Right lobe of liver (tissue), 6 donors: ENCODE results near the gene TMEM87B. TPM values are rescaled to one million over a fixed set of nuclear protein-coding genes. Genes with fewer than 3 reads are reported as not detected.
A peak's percentile ranks its signal among the peaks of the same experiment; 100 is the strongest.

Experiments used
- ATAC-seq, 4 donors: fragments of 200-7000 bp; cut with Tn5 transposase; one replicate each; pipeline ENCODE4 v1.9.1; 2020; ENCODE audit warnings: mild to moderate bottlenecking in 4 of 4, moderate library complexity in 4 of 4
- DNase-seq, 3 donors: peaks; one replicate each; pipeline ENCODE4 v3.0.0-alpha.2; 2020
- H3K27ac ChIP-seq, 3 donors: fragments of 200-600 bp; one replicate each; pipeline ENCODE4 v1.8.0; 2022
- H3K27me3 ChIP-seq, 2 donors: fragments of 200-600 bp; one replicate each; pipeline ENCODE4 v1.8.0; 2022
- H3K36me3 ChIP-seq, 4 donors: fragments of 200-600 bp; sonication (generic) in 1 of 4; one replicate each; pipeline versions ENCODE4 v1.5.1 to v1.8.0; 2017 to 2022; ENCODE audit warnings: control low read depth in 1 of 4
- H3K4me1 ChIP-seq, 4 donors: fragments of 200-600 bp; sonication (generic) in 1 of 4; one replicate each; pipeline versions ENCODE4 v1.5.1 to v1.8.0; 2017 to 2022; ENCODE audit warnings: control low read depth in 1 of 4
- H3K4me3 ChIP-seq, 3 donors: fragments of 200-600 bp; one replicate each; pipeline ENCODE4 v1.8.0; 2022
- H3K9me3 ChIP-seq, 4 donors: fragments of 200-600 bp; sonication (generic) in 1 of 4; one replicate each; pipeline versions ENCODE4 v1.5.1 to v1.8.0; 2017 to 2022; ENCODE audit warnings: control low read depth in 1 of 4
- POLR2A ChIP-seq: fragments of 450-650 bp; IDR thresholded peaks from one replicate; pipeline ENCODE4 v1.6.1; 2017; ENCODE audit warnings: antibody characterized with exemption, mild to moderate bottlenecking
- WGBS: methylation state at CpG from one replicate; pipeline ENCODE4 v1.1.6; 2018; ENCODE audit warnings: low coverage, low lambda C conversion rate; ENCODE audit not compliant: insufficient coverage; ENCODE audit errors: missing lambda C conversion rate; 5-methylcytosine and 5-hydroxymethylcytosine counted together
- intact Hi-C, 2 donors: fragments of 100-400 bp; cut with DNase I; formaldehyde crosslinking; loops; one replicate each; pipeline versions ENCODE4 v1.11.2 to v1.14.1; 2022
- total RNA-seq, 6 experiments: library from RNA; depleted of rRNA in 2 of 6; stranded (reverse); fragments of >200 nt in 2 of 6; fragmentation: NEBNext Ultra II Directional in 3 of 6; extraction: Animal tissue kit (Norgen Biotek cat#: 25700) in 3 of 6; gene quantifications; one replicate each; pipeline versions ENCODE4 v1.1.0 to v1.2.4, GENCODE V29; 2016 to 2023
- TF ChIP-seq, protein P1 (sequence below), 4 donors: fragments of 200-600 bp in 3 of 4; fragments of 450-650 bp in 1 of 4; IDR thresholded peaks; one replicate each; pipeline versions ENCODE4 v1.5.1 to v1.8.0; 2016 to 2022; ENCODE audit warnings: antibody characterized with exemption in 4 of 4, mild to moderate bottlenecking in 2 of 4
- donor health status: DM: no; HTN: yes; CAD: no.
- donor health status: DM: no; HTN: no; CAD: no.
- donor health status: DM: no; HTN: no; CAD: no.
- donor health status: DM: no; HTN: yes; CAD: no.
- donor health status: DM: no; HTN: yes; CAD: no.

Gene TMEM87B
- total RNA-seq, 6 experiments from 2014 or later, result 5.4 to 18.0 (median 8.8) TPM

DNA sequence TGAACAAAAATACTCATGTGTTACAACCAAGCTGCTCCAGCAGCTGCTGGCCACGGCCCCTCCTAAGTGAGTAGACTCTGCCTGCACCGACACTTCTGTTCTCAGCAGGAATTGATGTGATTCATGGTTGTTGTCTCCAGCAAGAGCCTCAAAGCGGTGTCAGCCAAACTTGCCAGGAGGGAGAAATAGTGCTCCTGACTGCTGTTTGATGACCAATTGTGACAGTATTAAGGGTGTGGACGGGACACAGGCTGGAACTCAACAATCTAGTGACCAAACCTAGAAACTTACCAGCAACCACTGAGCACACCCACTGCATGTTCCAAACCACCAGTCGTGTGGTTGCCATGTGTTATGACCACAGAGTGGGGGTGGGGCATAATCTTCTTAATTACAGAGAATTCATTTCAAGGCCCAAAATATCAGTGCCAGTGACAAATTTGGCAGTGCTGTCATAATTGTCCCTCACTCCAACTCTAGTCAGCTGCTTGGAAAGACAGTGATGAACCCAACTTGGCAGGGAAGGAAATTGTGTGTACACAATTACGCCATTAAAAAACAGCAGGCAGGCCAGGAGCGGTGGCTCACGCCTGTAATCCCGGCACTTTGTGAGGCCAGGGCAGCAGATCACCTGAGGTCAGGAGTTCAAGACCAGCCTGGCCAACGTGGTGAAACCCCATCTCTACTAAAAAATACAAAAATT lies 113.5 kb downstream of the TMEM87B start:
- 40% methylated on average over 7 of the region's 10 CpGs for WGBS
- TF ChIP-seq, protein P1, sequence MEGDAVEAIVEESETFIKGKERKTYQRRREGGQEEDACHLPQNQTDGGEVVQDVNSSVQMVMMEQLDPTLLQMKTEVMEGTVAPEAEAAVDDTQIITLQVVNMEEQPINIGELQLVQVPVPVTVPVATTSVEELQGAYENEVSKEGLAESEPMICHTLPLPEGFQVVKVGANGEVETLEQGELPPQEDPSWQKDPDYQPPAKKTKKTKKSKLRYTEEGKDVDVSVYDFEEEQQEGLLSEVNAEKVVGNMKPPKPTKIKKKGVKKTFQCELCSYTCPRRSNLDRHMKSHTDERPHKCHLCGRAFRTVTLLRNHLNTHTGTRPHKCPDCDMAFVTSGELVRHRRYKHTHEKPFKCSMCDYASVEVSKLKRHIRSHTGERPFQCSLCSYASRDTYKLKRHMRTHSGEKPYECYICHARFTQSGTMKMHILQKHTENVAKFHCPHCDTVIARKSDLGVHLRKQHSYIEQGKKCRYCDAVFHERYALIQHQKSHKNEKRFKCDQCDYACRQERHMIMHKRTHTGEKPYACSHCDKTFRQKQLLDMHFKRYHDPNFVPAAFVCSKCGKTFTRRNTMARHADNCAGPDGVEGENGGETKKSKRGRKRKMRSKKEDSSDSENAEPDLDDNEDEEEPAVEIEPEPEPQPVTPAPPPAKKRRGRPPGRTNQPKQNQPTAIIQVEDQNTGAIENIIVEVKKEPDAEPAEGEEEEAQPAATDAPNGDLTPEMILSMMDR (IDR thresholded peaks at IDR 0.05), result no peak
- no peak for TF ChIP-seq POLR2A
- H3K4me3 ChIP-seq, result no peak overlapping the region
- no peaks in the 10 kb centered on the region for H3K4me1 ChIP-seq
- no peaks in the 10 kb centered on the region for H3K27me3 ChIP-seq
- intact Hi-C loops, result no loop called here
- H3K27ac ChIP-seq, result no peak overlapping the region
- DNase-seq (peak in 1 of 3 donors; percentile 67), ATAC-seq (peak; percentile 43 to 89 (median 62))
- no peaks in the 10 kb centered on the region for H3K9me3 ChIP-seq
- no peaks in the 10 kb centered on the region for H3K36me3 ChIP-seq

Other genes starting within 250 kb of the TMEM87B start
- 10 to 100 TPM; 14.4 to 40.3 (median 17.7) TPM for gene ANAPC1, start 171.1 kb upstream of the TMEM87B start, total RNA-seq
- gene MERTK, start 156.7 kb upstream of the TMEM87B start, total RNA-seq, result 10 to 100 TPM; 10.6 to 18.3 (median 13.1) TPM
- gene FBLN7, start 83.1 kb downstream of the TMEM87B start, total RNA-seq, result 1 to 10 TPM; 1.2 to 5.4 (median 2.9) TPM
- 10 to 100 TPM in 2 of 6 experiments, 1 to 10 TPM in 4; 3.4 to 34.4 (median 4.5) TPM for gene ZC3H8, start 199.8 kb downstream of the TMEM87B start, total RNA-seq
- 1 to 10 TPM; 1.2 to 4.3 (median 2.5) TPM for gene ZC3H6, start 220.3 kb downstream of the TMEM87B start, total RNA-seq